SIG-M5 treated with dmso at 0.1 percent for 504 hours (cell line): ENCODE results near the gene CCDC88B.
A peak's percentile ranks its signal among the peaks of the same experiment; 100 is the strongest.

Source experiments
- DNase-seq: peaks from one replicate; lab custom pipeline; 2025; ENCODE audit not compliant: unreplicated experiment; lab: John Stamatoyannopoulos, UW

Gene CCDC88B, protein sequence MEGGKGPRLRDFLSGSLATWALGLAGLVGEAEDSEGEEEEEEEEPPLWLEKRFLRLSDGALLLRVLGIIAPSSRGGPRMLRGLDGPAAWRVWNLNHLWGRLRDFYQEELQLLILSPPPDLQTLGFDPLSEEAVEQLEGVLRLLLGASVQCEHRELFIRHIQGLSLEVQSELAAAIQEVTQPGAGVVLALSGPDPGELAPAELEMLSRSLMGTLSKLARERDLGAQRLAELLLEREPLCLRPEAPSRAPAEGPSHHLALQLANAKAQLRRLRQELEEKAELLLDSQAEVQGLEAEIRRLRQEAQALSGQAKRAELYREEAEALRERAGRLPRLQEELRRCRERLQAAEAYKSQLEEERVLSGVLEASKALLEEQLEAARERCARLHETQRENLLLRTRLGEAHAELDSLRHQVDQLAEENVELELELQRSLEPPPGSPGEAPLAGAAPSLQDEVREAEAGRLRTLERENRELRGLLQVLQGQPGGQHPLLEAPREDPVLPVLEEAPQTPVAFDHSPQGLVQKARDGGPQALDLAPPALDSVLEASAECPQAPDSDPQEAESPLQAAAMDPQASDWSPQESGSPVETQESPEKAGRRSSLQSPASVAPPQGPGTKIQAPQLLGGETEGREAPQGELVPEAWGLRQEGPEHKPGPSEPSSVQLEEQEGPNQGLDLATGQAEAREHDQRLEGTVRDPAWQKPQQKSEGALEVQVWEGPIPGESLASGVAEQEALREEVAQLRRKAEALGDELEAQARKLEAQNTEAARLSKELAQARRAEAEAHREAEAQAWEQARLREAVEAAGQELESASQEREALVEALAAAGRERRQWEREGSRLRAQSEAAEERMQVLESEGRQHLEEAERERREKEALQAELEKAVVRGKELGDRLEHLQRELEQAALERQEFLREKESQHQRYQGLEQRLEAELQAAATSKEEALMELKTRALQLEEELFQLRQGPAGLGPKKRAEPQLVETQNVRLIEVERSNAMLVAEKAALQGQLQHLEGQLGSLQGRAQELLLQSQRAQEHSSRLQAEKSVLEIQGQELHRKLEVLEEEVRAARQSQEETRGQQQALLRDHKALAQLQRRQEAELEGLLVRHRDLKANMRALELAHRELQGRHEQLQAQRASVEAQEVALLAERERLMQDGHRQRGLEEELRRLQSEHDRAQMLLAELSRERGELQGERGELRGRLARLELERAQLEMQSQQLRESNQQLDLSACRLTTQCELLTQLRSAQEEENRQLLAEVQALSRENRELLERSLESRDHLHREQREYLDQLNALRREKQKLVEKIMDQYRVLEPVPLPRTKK (N-terminal part only)

GRCh38 chr11:64339754-64340408, at the start of gene CCDC88B:
TSS of gene CCDC88B (plus strand) at chr11:64340204. CDS start at chr11:64340267, 63 bp downstream.
- DNase-seq, result peak; percentile 53

DNA sequence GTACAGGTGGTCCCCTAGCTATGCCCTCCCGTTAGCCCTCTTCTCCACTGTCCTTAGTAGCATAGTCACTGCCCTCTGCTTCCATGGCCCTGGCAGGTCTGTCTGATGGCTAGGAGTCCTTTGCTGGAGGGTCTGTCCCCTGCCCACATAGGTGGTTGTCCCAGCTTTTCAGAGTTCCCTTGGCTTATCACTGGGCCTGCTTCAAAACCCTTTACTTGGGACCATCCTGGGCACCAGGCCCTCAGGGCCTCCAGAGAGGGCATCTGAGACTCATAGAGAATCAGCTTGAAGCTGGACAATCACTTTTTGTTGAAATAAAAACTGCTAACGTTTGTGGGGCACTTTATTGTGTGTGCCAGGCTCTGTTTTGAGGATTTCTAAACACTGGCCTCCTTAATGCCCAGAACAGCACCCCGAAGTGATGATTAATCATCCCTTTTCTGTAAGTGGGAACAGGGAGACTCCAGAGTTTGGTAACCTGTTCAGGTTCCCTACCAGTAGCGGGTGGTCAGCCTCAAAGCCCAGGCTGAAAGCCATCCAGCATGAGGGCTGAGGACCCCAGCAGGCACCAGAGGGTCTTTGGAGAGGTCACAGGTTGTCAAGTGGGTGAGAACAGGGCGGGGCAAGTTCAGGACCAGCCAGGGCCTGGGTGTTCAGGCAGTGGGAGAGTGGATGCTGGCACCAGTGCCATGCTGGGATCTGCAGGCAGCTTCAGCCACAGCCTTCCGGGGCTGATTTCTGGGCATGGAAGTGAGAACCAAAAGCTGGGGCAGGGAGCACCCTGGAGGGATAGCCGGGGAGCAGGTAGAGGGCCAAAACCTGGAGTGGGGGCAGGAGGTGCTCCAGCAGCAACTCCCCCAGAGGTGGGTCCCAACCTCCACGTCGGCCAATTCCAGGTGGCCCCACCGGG, 49.4 kb upstream of the CCDC88B start:
- no peak for DNase-seq

GRCh38 chr11:64291262-64291751, 48.7 kb upstream of the CCDC88B start, which contains the start of gene KCNK4:
TSS of gene KCNK4 (plus strand) at chr11:64291302. CDS start at chr11:64293019, 1,717 bp downstream.
- no peak for DNase-seq

GRCh38 chr11:64291752-64292459, 48.1 kb upstream of the CCDC88B start:
- no peak for DNase-seq

DNA sequence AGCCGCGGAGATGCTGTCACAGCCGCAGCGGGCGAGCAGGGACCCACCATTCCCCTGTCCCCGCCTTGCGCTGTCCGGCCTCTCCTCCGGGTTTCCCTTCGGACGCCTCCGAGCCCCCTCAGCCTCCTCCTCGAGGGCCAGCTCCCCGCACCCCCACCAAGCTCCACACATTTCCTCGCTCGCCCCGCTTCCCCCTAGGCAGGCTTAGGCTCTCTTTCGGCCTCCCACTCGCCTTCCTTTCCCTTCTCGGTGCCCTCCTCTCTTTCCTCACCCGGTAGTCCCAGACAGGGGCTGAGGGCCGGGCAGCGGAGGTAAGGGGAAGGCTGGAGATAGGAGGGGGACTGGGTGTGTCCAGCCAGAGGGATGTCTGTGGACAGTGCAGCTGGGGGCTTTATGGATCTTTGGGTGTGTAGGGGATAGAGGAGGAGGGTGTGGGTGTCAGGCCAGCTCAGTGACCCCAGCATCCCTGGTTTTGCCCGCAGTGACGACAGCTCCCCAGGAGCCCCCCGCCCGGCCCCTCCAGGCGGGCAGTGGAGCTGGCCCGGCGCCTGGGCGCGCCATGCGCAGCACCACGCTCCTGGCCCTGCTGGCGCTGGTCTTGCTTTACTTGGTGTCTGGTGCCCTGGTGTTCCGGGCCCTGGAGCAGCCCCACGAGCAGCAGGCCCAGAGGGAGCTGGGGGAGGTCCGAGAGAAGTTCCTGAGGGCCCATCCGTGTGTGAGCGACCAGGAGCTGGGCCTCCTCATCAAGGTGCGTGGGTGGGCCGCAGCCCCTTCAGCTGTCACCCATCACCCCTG, 47.3 kb upstream of the CCDC88B start:
- DNase-seq, result no peak

GRCh38 chr11:64294774-64295173, 45.2 kb upstream of the CCDC88B start:
- DNase-seq, result no peak

- DNase-seq, result no peak
Observed at GRCh38 chr11:64295760-64296159, 44.2 kb upstream of the CCDC88B start.

GRCh38 chr11:64296236-64296635, 43.8 kb upstream of the CCDC88B start:
- no peak for DNase-seq

DNA sequence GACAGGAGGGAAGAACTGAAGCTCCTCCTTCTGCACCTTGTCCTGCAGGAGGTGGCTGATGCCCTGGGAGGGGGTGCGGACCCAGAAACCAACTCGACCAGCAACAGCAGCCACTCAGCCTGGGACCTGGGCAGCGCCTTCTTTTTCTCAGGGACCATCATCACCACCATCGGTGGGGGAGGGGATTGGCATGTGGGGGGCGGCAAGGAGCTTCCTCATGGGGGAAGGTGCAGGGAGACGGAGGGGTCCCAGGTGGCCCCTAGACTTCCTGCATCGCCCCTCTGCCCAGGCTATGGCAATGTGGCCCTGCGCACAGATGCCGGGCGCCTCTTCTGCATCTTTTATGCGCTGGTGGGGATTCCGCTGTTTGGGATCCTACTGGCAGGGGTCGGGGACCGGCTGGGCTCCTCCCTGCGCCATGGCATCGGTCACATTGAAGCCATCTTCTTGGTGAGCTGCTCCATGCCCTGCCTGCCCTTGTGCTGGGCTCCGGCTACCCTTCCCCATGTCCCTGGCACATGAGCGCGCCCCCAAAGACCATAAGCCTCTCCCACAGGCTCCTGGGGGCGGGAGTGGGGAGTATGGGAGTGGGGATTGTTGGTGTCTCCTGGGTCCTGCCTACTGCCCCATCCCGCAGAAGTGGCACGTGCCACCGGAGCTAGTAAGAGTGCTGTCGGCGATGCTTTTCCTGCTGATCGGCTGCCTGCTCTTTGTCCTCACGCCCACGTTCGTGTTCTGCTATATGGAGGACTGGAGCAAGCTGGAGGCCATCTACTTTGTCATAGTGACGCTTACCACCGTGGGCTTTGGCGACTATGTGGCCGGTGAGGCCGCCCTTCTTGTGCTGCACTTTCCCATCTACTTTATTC, 42.9 kb upstream of the CCDC88B start:
- no peak for DNase-seq

GRCh38 chr11:64297699-64298358, 42.2 kb upstream of the CCDC88B start:
- no peak for DNase-seq

GRCh38 chr11:64298966-64299846, 40.8 kb upstream of the CCDC88B start:
- no peak for DNase-seq

DNA sequence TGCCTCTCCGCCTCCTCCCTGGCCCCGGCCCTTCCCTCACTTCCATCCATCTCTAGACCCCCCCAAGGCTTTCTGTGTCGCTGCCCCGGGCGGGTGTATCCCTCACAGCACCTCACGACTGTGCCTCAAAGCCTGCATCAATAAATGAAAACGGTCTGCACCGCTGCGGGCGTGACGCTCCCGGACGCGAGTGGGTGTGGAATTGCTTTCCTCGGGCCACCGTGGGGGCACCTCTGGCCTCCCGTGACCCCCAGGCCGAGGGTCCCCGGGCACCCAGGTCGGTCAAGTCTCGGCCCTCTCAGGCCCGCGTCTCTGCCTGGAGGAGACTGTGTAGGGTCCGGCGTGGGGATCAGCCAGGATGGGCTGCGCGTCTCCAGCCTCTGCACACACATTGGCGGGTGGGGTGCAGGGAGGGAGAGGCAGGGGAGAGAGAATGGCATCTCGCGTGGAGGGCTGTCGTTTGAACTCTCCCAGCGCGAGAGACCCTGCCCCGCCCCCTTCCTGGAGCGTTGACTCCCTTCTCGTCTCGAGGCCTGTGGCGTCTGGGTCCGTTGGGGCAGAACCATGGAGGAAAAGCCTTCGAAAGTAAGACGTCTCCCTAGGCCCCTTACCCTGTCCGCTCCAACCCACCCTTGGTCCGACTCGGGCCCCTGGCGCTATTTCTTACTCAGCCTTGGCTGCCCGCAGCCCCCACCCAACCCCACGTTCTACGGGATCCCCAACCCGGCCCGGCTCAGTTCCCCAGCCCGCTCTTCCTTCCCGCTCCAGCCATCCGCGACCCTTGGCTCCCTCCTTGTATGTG, 40.0 kb upstream of the CCDC88B start, which contains the start of gene CATSPERZ:
TSS of gene CATSPERZ (plus strand) at position 512 of the 802 bp plus-strand sequence. CDS start at position 565, 53 bp downstream.
- DNase-seq, result no peak

DNA sequence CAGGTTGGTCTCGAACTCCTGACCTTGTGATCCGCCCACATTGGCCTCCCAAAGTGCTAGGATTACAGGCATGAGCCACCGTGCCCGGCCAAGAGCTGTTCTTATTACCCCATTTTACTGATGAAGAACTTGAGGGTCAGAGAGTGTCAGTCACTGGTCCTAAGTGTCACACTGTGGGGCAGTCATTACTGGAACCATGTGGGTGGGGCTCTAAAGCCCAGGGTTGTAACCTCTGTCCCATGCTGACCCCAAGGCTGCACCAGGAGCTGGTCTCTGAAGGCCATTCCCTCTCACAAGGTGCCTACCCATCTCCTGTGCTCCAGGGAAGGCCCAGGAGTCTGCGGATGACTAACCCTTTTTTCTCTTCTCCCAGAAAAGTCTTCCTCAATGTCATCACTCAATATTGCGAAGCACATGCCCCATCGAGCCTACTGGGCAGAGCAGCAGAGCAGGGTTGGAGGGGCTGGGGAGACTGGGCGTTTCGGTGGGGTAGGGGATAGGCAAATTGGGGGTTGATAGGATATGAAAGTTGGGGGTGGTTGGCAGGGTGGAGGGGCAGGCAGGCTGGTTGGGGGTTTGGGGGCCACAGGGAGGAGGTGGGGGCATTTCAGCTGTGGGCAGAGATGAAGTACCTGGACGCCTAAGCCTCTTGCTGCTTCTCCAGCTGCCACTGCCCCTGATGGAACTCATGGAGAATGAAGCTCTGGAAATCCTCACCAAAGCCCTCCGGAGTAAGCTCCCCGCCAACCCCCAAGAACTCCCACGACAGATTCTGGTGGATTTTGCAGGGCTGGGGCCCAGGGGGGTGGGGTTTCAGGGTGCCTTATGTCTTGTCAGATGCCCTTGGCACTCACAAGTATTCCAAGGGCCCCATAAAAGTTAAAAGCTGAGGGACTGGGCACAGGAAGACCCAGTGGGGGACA, 36.6 kb upstream of the CCDC88B start:
- DNase-seq, result no peak

- no peak for DNase-seq
Observed at GRCh38 chr11:64304032-64304315, 36.0 kb upstream of the CCDC88B start.
